RKO (cell line): ENCODE data around the gene APOBEC3G.
"Not testable (repeated sequence)": the region's sequence is repeated elsewhere in the genome, so short reads cannot be mapped to it uniquely, and the experiment has no call there.

Experiments used
- DNase-seq: peaks from one replicate; pipeline ENCODE4 v3.0.0-alpha.2; 2016; ENCODE audit warnings: low spot score

The APOBEC3G gene

DNA sequence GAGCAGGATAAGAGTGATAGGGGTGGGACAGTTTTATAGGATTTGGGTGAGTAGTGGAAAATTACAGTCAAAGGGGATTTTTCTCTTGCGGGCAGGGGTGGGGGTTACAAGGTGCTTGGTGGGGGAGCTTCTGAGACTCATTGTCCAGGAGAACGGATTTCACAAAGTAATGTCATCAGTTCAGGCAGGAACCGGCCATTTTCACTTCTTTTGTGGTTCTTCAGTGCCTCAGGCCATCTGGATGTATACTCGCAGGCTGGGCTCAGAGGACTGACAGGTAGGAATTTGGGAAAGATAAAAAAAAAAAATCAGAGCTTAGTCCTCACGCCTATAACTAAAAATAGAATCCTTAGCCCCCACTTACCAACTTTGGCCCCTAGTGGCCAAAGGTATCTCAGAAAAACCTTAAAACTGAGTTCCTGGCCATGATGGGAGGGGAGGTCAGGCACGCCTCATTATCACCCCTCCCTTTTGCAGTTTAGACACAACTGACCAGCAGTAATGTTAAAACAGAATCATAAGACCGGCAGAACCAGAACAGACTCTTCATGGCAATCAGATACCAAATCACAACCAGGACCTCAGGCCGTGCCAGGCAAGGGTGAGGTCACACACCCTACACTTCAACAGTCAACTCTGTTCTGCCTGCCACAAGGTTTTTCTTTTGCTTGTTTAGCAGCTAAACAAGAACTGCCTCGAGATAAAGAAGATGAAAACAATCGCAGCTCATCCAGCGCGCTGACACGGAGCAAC, 8.9 kb upstream of the APOBEC3G start:
- no peak for DNase-seq

DNA sequence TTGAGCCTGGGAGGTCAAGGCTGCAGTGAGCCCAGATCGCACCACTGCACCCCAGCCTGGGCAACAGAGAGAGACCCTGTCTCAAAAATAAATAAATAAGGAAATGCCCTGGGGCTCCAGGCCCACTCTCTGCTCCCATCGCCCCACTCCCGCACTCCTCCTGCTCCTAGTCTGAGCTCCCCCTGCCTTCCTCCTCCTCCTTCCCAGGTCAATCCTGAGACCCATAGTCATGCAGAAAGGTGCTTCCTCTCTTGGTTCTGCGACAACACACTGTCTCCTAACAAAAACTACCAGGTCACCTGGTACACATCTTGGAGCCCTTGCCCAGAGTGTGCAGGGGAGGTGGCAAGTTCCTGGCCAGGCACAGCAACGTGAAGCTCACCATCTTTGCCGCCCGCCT, 6.9 kb upstream of the APOBEC3G start:
- DNase-seq = no peak

DNA sequence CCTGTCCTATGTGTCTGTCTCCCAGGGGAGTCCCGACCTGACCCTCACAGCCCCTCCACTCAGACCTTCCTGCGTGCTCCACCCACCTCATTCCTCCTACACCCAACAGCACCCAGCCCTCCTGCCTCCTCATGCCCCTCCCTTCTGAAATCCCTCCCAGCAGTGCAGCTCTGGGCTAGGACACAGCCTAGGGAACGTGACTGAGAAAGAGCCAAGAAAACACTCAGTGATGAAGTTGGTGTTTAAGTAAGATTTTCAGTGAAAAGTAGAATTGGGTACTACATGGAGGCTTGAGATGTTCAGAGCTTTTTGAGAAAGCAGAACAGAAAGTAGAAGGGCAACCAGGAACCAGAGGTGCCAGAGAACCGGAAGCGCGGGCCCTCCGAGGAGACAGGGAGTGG, 4.5 kb upstream of the APOBEC3G start:
- not testable (repeated sequence) for DNase-seq

DNA sequence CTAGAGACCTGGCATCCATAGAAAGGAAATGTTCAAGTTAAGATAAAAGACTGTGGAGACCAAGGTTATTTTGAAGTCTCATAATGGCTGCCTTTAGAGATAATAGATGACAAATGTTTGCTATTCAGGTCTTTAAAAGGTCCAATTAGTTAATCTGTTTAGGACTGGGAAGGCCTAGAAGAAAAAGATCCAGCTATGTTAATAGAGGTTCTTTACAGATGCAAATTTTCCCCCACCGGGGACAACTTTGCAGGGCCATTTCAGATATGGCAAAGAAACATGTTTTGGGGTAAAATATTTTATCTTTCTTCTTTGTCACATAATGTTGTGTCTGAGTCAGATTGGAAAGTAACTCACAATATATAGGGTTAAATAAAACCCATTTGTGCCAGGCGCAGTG, 3.1 kb upstream of the APOBEC3G start:
- no peak for DNase-seq

DNA sequence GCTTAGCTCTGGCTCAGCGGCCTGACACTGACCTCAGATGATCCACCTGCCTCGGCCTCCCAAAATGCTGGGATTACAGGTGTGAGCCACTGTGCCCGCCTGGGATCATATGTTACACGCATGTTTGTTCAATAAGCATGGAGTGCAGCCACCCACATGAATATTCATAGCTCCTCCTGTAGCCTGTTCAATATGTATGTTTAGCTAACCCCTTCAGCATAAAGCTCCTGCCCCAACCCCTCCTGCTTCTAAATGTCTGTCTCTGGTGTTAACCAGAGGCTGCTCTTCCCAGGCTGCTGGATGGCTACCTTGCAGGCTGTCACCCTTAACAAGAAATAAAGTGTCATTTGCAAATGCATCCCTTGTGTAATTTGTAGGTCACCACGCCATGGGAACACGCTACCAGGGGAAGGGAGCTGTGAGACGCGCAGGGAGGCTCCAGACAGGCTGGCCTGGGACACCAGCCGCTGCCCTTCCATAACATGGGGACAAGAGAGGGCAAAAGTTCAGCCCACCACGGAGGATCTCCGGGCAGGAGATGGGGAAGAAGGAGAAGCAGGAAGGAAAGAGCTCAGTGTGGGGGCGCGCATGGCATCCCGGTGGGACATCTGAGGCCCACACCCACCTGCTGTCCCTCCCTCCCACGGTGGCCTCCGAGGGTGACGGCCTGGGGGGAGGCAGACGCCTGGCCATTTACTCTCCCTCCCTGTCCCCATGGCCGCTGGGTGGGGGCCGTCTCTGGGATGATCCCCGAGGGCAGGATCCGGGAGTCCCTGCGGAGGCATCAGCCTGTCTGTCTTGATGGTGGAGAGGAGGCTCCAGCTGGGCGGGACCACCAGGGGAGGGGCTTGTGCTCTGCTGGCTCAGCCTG, 685 bp upstream of the APOBEC3G start:
- not testable (repeated sequence) for DNase-seq

DNA sequence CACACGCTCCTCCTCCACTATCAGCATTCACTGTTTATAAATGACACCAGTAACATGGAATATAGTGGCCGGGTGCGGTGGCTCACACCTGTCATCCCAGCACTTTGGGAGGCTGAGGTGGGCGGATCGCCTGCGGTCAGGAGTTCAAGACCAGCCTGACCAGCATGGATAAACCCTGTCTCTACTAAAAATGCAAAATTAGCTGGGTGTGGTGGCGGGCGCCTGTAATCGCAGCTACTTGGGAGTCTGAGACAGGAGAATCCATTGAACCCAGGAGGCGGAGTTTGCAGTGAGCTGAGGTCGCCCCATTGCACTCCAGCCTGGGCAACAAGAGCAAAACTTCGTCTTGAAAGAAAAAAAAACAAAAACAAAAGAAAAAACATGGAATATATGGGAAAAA, 837 bp downstream of the APOBEC3G start:
- not testable (repeated sequence) for DNase-seq

DNA sequence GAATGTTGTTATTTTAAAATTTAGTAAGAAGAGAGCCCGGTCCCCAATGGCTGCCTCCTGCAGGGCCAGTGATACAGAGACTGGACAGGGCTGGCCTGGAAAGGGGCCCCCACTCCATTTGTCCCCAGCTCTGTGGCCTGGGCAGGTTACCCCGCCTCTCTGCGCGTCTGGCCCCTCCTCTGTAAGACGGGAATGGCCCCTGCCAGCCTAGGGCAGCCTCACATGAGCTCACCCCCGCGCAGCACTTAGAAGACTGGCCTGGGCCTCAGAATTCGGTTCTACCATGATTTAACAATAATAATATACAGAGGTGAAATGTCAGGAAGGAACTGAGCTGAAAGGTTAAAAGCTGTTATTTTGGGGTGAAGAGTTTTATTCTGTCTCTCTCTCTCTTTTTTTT, 1.3 kb downstream of the APOBEC3G start:
- DNase-seq = no peak

DNA sequence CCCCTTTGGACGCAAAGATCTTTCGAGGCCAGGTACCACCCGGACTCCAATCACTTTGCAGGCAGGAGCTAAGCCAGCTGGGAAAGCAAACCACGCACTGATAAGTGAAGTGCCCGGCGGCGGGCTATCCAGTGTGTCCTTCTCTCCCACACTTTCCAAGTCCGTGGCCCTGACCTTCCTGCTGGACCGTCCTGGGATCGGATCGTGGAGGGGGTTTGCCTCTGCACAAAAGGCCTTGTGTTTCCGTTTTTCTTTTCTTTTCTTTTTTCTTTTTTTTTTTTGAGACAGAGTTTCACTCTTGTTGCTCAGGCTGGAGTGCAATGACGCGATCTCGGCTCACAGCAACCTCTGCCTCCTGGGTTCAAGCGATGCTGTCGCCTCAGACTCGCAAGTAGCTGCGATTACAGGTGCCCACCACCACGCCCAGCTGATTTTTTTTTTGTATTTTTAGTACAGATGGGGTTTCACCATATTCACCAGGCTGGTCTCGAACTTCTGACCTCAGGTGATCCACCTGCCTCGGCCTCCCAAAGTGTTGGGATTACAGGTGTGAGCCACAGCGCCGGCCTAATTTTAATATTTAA, 2.1 kb downstream of the APOBEC3G start:
- DNase-seq = not testable (repeated sequence)

DNA sequence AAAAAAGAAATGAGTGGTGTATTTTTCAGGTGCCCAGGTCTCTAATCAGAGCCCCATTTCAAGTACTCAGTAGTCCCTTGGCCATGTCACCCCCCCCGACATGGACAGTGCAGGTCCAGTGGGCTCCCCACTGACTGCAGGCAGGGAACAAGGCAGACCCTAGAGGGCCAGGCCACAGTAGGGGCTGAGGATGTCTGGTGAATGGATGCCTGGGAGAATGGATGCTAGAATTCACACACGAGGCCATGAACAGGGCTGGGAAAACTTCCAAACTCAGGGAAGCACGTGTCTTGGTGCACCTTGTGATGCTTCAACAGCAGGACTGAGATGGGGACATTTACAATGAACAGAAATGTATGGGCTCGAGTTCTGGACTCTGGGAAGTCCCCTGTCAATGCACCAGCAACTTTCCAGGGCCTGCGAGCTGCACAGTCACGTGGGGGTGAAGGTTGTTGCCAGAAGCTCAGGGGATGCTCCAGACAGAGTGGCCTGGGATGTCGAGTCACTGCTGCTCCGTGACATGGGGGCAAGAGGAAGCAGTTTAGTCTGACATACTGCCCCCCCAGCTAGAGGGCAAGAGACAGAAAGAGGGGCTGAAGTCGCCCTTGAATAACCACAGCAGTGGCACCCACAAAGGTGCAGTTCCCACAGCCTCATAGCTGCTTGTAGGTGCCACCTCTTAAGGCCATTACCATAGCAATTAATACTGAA, 3.1 kb downstream of the APOBEC3G start:
- DNase-seq = no peak

DNA sequence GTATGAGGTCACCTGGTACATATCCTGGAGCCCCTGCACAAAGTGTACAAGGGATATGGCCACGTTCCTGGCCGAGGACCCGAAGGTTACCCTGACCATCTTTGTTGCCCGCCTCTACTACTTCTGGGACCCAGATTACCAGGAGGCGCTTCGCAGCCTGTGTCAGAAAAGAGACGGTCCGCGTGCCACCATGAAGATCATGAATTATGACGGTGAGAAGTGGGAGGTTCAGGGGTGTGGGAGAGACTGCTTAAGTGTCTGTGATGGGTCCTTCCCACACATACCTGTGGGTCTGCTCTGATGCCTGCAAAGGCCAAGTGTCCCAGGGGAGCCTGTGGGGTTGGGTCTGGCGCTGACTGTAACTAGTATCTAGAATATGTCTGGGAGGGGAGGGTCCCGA, 3.9 kb downstream of the APOBEC3G start:
- no peak for DNase-seq

DNA sequence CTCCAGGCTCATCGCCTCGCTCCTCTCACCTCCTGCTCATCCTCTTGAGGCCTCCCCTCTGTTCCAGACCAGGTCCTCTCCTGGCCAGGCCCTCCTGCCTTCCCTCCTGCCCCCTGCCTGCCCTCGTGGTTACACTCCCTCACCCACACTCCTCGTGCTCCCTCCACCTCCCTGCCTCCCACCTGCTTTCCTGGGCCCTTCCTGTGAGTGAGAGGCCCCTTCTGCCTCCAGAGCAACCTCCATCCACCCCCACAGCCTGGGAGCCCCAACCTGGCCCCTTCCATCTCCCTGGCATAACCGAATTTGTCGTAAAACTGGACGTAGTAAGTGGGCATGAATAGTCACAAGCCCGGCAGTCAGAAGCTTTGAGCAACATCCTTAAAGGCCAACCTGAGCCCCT, 4.5 kb downstream of the APOBEC3G start:
- DNase-seq = no peak

DNA sequence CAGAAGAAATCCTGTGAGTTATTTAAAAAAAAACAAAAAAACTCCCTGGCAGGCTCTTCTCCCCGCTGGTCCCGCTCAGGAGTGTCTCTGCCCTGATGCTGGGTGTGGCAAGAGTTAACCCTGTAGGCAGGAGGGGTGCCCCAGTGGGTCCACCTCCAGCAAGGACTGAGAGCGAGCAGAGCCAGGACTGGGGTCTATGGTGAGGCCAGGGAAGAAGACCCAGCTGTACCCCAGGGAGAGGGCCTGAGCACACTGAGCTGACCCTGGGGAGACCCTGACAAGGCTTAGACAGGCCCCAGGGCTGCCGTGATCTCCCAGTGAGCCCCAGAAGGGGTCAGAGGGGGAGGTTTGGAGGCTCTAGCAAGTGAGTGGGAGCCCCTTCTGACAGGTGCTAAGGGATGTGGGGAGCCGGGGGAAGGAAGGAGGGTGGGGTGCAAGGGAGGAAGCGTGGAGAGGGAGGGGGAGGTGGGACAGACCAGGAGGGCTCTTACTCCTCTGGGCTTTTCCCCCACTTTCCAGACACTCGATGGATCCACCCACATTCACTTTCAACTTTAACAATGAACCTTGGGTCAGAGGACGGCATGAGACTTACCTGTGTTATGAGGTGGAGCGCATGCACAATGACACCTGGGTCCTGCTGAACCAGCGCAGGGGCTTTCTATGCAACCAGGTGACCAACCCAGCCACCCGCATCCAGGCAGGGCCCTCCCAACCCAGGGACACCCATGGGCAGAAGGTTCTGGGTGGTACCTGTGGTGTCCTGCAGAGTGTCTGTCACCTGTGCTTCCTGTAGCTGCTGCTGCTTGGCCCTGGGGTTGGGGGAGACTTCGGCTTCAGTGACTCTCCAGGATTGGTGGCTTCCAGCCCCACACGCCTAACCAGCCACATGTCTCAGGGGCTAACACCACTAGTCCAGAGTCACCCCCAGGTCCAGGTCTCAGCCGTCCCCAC, 6.4 kb downstream of the APOBEC3G start:
- no peak for DNase-seq

DNA sequence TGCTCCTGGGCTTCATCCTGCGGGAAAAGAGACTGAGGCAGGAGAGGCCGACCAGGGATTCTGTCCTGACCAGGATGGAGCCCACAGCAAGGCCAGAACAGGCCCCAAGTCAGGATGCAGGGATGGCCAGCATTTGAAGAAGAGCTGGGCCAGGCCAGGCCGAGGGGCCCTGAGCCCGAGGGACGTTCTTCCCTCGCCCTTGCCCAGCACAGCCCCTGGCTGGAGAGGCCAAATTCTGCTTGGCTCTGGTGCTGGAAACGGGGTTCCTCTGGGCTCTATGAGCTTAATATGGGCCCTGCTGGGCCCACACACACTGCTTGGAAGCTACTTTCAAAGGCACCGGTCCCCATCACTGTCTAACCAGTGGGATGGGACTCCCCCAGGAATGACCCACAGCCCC, 7.6 kb downstream of the APOBEC3G start:
- DNase-seq = no peak

DNA sequence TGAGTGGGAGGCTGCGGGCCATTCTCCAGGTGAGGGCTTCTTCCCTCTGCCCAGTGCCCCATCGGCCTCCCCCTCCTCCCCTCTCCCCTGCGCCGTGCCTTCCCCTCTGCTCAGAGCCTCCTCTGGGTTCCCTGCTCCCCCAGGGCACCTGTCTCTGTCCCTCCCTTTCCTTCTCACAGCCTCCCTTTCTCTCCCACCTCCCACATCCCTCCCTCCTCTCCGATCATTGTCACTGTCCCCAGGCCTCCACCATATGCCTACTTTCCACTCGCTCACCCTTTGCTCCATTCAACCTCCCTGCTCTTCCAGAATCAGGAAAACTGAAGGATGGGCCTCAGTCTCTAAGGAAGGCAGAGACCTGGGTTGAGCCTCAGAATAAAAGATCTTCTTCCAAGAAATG, 10.0 kb downstream of the APOBEC3G start:
- DNase-seq = no peak

DNA sequence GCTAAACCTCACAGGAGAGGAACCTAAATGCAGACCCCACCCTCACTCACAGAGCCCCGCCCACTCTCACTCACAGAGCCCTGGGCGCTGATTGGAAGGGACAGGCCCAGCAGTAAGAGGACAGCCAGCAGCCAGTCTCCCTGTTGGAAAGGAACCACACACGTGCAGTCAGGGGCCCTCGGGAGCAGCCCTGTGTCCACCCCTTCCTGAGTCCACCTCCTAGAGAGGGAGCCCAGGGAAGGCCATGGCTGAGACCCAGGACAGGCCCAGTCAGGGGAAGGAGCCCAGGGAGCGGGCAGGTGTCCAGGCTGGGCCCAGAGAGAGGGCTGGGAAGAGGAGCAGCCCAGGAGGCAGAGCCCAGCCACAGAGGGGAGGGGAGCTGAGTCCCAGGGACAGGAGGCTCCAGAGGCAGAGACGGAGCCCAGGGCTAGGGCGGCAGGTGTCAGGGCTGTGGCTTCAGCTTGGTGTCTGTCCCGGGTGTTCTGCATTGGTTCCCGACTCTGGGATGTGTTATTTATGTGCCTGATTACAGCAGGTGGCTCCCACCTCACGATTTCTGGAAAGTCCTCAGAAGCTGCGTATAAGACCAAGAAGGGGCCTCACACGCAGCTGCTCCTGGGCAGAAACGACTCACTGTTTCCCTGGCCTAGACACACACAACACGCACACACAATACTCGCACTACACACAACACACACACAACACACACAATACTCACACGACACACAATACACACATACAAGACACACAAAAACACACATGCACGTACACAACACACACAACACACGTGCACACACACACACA, 11.0 kb downstream of the APOBEC3G start:
- DNase-seq = no peak

DNA sequence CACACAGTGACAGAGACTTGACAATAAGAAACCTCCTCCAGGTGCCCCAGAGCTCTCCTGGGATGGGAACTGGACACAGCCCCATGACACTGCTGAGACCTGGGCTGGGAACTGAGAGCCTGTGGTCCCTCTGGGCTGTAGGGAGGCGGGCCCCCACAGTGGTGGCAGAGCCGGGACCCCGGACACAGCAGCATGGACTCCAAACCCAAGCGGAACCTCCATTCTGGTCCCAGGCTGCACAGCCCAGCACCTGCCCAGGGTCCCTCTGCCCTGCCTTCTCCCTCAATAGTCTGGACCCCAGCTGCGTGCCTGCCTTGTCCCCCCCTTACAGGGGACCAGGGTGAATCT, 11.6 kb downstream of the APOBEC3G start:
- no peak for DNase-seq

DNA sequence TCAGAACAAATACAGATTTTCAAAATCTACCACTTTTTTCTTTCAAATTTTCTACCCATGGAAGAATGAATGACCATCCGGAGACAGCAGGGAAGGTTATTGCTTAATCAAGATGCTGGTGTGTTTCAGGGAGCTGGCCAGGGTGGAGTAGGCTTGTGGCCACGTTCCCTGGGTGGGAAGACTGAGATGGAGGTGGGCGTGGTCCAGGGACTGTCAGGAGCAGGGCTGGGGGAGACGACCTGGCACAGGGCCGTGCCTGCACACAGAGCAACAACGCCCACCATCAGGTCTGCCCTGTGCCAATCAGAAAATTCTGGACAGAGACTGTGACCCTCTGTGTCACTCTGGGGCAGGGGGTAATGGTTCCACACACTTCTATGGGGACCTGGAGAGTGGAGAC, 12.9 kb downstream of the APOBEC3G start:
- DNase-seq = no peak

DNA sequence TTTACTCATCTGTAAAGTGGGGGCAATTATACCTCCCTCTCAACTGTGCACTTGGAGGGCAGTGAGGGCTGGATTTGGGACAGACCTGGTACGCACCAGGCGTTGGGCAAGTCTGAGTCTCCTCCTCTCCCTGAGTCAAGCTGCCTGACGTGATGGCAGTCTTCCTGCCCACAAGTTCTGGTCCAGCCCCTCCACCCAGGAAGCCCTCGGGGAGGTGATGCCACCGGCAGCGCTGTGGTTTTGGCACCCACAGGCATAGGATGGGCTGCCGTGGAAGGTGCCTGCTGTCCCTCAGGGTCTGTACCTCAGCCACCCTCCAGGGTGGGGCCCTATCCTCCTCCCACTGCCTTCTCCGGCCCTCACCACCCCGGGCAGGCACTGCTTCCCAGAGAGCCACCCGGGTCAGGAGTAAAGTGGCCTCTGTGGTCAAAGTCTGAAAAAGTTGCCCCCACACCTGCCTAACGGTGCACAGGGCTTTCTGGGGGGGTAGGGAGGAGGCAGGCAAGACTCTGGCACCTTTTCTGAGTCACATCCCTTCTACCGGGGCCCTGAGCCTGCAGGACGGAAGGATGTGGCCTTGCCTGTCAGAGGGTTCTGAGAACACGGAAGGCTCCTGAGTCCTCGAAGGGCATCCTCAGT, 13.5 kb downstream of the APOBEC3G start:
- DNase-seq = no peak

DNA sequence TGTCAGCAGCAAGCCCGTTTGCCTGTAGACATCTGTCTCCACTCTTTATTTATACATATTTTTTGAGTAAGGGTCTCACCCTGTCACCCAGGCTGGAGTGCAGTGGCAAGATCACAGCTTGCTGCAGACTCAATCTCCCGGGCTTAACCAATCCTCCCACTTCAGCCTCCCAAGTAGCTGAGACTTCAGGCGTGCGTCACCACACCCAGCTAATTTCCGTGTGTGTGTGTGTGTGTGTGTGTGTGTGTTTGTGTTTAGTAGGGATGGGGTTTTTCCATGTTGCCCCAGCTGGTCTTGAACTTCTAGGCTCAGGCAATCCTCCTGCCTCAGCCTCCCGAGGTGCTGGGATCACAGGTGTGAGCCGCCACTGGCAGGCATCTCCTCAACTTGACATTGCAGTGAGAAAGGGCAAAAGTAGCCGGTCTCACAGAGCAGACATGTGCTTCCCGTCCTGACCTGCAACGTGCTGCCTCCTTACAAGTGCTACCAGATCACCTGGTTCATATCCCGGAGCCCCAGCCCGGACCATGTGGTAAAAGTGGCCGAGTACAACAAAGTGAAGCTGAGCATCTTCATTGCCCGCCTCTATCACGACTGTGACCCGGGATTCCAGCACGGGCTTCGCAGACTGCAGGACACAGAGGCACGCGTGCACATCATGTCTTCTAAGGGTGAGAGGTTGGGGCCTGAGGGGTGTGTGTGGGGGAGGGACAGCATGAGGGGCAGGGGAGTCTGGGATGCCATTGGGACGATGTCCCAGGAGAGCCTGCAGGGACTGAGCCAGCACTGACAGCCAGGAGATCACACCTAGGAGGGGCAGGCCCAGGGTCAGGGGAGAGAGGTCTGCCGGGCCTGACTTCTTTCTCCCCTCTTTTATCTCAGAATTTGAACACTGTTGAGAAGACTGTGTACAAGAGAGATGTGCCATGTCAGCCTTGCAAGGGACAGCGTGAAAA, 14.3 kb downstream of the APOBEC3G start:
- no peak for DNase-seq
